ENCODE data around the gene FAM120B. TPM values are rescaled to one million over a fixed set of nuclear protein-coding genes. Genes with fewer than 3 reads are reported as not detected.

The FAM120B gene
- total RNA-seq, 6 experiments from 2014 or later: 33.3 to 36.6 (median 35.4) TPM

GRCh38 chr6:170434821-170435155 lies 128.2 kb downstream of the FAM120B start:
- H3K4me1 Mint-ChIP-seq (ENCODE audit: low read depth): peaks cover 24% of the 10 kb centered on the region
- no peaks in the 10 kb centered on the region; the same call in 1 of the 2 replicates for H3K36me3 Mint-ChIP-seq (ENCODE audit: low read depth)
- H3K27me3 Mint-ChIP-seq (ENCODE audit: insufficient read depth): peaks cover 6% of the 10 kb centered on the region; the same call in 1 of the 2 replicates
- DNase-seq: no peak
- no peaks in the 10 kb centered on the region for H3K9me3 Mint-ChIP-seq
- TF ChIP-seq, protein P1, sequence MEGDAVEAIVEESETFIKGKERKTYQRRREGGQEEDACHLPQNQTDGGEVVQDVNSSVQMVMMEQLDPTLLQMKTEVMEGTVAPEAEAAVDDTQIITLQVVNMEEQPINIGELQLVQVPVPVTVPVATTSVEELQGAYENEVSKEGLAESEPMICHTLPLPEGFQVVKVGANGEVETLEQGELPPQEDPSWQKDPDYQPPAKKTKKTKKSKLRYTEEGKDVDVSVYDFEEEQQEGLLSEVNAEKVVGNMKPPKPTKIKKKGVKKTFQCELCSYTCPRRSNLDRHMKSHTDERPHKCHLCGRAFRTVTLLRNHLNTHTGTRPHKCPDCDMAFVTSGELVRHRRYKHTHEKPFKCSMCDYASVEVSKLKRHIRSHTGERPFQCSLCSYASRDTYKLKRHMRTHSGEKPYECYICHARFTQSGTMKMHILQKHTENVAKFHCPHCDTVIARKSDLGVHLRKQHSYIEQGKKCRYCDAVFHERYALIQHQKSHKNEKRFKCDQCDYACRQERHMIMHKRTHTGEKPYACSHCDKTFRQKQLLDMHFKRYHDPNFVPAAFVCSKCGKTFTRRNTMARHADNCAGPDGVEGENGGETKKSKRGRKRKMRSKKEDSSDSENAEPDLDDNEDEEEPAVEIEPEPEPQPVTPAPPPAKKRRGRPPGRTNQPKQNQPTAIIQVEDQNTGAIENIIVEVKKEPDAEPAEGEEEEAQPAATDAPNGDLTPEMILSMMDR (IDR thresholded peaks at IDR 0.05): no peak
- no peak overlapping the region for H3K27ac Mint-ChIP-seq
- no peak overlapping the region for H3K4me3 Mint-ChIP-seq

GRCh38 chr6:170435766-170436165 lies 129.2 kb downstream of the FAM120B start:
- Mint-ChIP-seq H3K27me3 (ENCODE audit: insufficient read depth) (peaks cover 5% of the 10 kb centered on the region; the same call in 1 of the 2 replicates), H3K27ac (no peak overlapping the region), H3K36me3 (ENCODE audit: low read depth) (no peaks in the 10 kb centered on the region; the same call in 1 of the 2 replicates), H3K4me1 (ENCODE audit: low read depth) (peaks cover 34% of the 10 kb centered on the region), H3K4me3 (no peak overlapping the region), H3K9me3 (no peaks in the 10 kb centered on the region)
- DNase-seq: no peak
- TF ChIP-seq, protein P1 (IDR thresholded peaks at IDR 0.05): no peak

DNA sequence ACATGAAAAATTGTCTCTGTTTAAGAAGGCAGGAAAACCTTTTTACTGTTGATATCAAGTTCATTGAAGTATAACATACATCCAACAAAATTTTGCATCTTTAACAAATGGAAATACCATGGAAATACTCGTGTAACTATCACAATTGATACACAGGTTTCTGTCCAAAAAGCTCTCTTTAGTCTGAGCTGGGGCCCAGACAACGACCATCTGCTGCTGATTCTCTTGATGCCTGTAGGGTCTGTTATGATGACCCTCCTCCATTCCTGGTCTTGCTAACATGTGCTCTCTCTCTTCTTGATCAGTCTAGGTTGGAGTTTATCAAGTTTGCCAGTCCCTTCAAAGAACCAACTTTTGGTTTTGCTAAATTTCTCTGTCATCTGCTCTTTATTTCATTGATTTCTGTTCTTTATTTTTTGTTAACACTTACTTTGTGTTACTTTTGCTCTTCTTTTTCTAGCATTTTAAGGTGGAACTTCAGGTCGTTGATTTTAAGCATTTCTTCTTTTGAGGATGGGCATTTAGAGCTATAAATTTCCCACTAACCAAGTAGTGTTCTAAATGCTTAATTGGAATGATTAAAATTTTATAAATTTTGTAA lies 129.8 kb downstream of the FAM120B start:
- no peak for DNase-seq

GRCh38 chr6:170437719-170438401 lies 131.3 kb downstream of the FAM120B start:
- Mint-ChIP-seq H3K4me1 (ENCODE audit: low read depth) (peaks cover 44% of the 10 kb centered on the region), H3K36me3 (ENCODE audit: low read depth) (no peaks in the 10 kb centered on the region; the same call in 1 of the 2 replicates), H3K4me3 (peak overlapping the region; percentile 75), H3K27me3 (ENCODE audit: insufficient read depth) (peaks cover 5% of the 10 kb centered on the region; the same call in 1 of the 2 replicates), H3K27ac (peak overlapping the region; percentile 90), H3K9me3 (no peaks in the 10 kb centered on the region)
- TF ChIP-seq, protein P1 (IDR thresholded peaks at IDR 0.05): no peak
- DNase-seq: no peak

More for the DNA sequence above, 129.8 kb downstream of the FAM120B start:
- Mint-ChIP-seq H3K27me3 (ENCODE audit: insufficient read depth) (peaks cover 5% of the 10 kb centered on the region; the same call in 1 of the 2 replicates), H3K36me3 (ENCODE audit: low read depth) (no peaks in the 10 kb centered on the region; the same call in 1 of the 2 replicates), H3K4me1 (ENCODE audit: low read depth) (peaks cover 40% of the 10 kb centered on the region), H3K4me3 (no peak overlapping the region), H3K27ac (no peak overlapping the region), H3K9me3 (no peaks in the 10 kb centered on the region)
- TF ChIP-seq, protein P1 (IDR thresholded peaks at IDR 0.05): no peak

DNA sequence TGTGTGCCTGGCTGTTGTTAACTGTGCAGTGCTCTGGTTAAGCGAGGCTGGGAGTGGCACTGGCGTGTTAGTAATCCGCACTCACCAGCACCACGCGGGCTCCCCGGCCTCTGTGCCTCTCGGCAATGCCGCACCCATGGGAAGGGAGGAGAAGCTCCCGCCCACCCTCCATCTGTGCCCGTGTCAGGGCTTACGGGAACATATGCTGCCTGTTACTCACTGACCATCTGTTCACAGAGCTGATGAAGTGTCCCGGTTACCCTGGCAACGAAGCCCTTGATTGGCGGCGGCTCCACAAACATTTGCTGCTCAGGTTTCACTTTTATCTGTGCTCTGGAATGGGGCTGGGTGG lies 131.8 kb downstream of the FAM120B start:
- Mint-ChIP-seq H3K4me3 (peak overlapping the region; percentile 75), H3K27me3 (ENCODE audit: insufficient read depth) (peaks cover 5% of the 10 kb centered on the region; the same call in 1 of the 2 replicates), H3K27ac (peak overlapping the region; percentile 90), H3K36me3 (ENCODE audit: low read depth) (no peaks in the 10 kb centered on the region; the same call in 1 of the 2 replicates), H3K4me1 (ENCODE audit: low read depth) (peaks cover 44% of the 10 kb centered on the region), H3K9me3 (no peaks in the 10 kb centered on the region)
- TF ChIP-seq, protein P1 (IDR thresholded peaks at IDR 0.05): no peak
- DNase-seq: peak; percentile 99
